Measurements from ENCODE around the gene ZNF549.
A peak's percentile ranks its signal among the peaks of the same experiment; 100 is the strongest.

The ZNF549 gene

DNA sequence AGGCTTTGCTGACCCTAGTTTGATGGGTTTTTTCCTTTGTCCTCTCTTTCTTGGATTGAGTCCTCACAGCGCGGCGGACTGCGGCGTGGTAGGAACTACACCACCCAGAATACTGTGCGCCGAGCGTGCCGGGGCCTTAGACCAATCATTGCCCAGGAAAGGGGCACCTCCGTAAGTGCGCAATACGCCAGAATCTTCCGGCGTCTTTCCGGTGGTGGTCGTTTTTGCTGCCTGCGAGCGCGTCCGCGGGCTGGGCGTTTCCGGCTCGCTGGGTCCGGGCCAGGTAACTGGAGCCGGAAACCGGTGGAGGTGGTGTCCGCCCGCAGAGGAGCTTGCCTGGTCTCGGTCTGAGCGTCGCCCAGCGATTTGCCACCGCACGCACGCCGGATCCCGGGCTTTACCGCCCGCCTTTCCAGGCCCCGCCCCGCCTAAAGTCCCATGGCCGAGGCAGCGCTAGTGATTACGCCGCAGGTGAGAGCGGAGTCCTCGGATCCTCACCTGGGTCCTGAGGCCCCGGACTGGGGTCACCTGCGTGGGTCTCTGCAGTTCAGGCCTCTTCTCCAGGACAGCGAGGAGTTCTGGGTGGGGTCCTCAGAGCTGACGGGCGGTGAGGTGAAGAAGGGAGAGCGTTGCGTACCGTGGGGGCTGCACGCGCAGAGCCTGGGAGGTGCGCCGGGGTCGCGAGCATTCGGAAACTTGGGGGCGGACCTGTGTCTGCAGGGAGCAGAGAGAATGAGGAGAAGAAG is at the start of gene ZNF549 (continued):
- TF ChIP-seq ZNF211 (tag by site-specific recombination; IDR thresholded peaks at IDR 0.05; ENCODE audit: low read depth) (no peak), ZNF558 (tag by site-specific recombination; IDR thresholded peaks at IDR 0.05) (no peak), HOXC10 (CRISPR knock-in tag; IDR thresholded peaks at IDR 0.05) (no peak), HOXA7 (CRISPR knock-in tag; IDR thresholded peaks at IDR 0.05; ENCODE audit: borderline replicate concordance) (no peak), ZNF600 (tag by site-specific recombination; IDR thresholded peaks at IDR 0.05) (0 out of 2 replicates have a peak, but pooled peaks have one; percentile 36), ZBTB7A (tag by site-specific recombination; IDR thresholded peaks at IDR 0.05; ENCODE audit: low read depth) (no peak), ZNF548 (tag by site-specific recombination; IDR thresholded peaks at IDR 0.05) (no peak), ZSCAN4 (tag by site-specific recombination; IDR thresholded peaks at IDR 0.05) (no peak; the same call in 1 of the 2 replicates), ZBTB1 (tag by site-specific recombination; IDR thresholded peaks at IDR 0.05) (no peak), ZNF366 (tag by site-specific recombination; conservative IDR thresholded peaks at IDR 0.05) (no peak), ZSCAN30 (tag by site-specific recombination; IDR thresholded peaks at IDR 0.05) (peak; percentile 58; the same call in 1 of the 2 replicates), ZNF48 (tag by site-specific recombination; IDR thresholded peaks at IDR 0.05) (no peak), ZNF248 (tag by site-specific recombination; IDR thresholded peaks at IDR 0.05) (no peak), ZNF24 (tag by site-specific recombination; IDR thresholded peaks at IDR 0.05) (no peak), ZNF626 (tag by site-specific recombination; IDR thresholded peaks at IDR 0.05) (no peak), ZNF391 (tag by site-specific recombination; IDR thresholded peaks at IDR 0.05; ENCODE audit: borderline replicate concordance, low read depth) (no peak)
- TF ChIP-seq, protein P1, sequence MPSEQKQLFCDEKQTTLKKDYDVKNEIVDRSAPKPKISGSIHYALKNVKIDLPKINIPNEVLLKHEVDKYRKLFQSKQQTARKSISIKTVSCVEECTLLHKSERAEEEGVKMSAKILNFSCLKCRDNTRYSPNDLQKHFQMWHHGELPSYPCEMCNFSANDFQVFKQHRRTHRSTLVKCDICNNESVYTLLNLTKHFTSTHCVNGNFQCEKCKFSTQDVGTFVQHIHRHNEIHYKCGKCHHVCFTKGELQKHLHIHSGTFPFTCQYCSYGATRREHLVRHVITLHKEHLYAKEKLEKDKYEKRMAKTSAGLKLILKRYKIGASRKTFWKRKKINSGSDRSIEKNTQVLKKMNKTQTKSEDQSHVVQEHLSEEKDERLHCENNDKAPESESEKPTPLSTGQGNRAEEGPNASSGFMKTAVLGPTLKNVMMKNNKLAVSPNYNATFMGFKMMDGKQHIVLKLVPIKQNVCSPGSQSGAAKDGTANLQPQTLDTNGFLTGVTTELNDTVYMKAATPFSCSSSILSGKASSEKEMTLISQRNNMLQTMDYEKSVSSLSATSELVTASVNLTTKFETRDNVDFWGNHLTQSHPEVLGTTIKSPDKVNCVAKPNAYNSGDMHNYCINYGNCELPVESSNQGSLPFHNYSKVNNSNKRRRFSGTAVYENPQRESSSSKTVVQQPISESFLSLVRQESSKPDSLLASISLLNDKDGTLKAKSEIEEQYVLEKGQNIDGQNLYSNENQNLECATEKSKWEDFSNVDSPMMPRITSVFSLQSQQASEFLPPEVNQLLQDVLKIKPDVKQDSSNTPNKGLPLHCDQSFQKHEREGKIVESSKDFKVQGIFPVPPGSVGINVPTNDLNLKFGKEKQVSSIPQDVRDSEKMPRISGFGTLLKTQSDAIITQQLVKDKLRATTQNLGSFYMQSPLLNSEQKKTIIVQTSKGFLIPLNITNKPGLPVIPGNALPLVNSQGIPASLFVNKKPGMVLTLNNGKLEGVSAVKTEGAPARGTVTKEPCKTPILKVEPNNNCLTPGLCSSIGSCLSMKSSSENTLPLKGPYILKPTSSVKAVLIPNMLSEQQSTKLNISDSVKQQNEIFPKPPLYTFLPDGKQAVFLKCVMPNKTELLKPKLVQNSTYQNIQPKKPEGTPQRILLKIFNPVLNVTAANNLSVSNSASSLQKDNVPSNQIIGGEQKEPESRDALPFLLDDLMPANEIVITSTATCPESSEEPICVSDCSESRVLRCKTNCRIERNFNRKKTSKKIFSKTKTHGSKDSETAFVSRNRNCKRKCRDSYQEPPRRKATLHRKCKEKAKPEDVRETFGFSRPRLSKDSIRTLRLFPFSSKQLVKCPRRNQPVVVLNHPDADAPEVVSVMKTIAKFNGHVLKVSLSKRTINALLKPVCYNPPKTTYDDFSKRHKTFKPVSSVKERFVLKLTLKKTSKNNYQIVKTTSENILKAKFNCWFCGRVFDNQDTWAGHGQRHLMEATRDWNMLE (tag by site-specific recombination; conservative IDR thresholded peaks at IDR 0.05; ENCODE audit: low read depth), result peak; percentile 95
- TF ChIP-seq, protein P2, sequence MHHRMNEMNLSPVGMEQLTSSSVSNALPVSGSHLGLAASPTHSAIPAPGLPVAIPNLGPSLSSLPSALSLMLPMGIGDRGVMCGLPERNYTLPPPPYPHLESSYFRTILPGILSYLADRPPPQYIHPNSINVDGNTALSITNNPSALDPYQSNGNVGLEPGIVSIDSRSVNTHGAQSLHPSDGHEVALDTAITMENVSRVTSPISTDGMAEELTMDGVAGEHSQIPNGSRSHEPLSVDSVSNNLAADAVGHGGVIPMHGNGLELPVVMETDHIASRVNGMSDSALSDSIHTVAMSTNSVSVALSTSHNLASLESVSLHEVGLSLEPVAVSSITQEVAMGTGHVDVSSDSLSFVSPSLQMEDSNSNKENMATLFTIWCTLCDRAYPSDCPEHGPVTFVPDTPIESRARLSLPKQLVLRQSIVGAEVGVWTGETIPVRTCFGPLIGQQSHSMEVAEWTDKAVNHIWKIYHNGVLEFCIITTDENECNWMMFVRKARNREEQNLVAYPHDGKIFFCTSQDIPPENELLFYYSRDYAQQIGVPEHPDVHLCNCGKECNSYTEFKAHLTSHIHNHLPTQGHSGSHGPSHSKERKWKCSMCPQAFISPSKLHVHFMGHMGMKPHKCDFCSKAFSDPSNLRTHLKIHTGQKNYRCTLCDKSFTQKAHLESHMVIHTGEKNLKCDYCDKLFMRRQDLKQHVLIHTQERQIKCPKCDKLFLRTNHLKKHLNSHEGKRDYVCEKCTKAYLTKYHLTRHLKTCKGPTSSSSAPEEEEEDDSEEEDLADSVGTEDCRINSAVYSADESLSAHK (tag by site-specific recombination; IDR thresholded peaks at IDR 0.05), result no peak
- TF ChIP-seq, protein P3, sequence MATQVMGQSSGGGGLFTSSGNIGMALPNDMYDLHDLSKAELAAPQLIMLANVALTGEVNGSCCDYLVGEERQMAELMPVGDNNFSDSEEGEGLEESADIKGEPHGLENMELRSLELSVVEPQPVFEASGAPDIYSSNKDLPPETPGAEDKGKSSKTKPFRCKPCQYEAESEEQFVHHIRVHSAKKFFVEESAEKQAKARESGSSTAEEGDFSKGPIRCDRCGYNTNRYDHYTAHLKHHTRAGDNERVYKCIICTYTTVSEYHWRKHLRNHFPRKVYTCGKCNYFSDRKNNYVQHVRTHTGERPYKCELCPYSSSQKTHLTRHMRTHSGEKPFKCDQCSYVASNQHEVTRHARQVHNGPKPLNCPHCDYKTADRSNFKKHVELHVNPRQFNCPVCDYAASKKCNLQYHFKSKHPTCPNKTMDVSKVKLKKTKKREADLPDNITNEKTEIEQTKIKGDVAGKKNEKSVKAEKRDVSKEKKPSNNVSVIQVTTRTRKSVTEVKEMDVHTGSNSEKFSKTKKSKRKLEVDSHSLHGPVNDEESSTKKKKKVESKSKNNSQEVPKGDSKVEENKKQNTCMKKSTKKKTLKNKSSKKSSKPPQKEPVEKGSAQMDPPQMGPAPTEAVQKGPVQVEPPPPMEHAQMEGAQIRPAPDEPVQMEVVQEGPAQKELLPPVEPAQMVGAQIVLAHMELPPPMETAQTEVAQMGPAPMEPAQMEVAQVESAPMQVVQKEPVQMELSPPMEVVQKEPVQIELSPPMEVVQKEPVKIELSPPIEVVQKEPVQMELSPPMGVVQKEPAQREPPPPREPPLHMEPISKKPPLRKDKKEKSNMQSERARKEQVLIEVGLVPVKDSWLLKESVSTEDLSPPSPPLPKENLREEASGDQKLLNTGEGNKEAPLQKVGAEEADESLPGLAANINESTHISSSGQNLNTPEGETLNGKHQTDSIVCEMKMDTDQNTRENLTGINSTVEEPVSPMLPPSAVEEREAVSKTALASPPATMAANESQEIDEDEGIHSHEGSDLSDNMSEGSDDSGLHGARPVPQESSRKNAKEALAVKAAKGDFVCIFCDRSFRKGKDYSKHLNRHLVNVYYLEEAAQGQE (tag by site-specific recombination; IDR thresholded peaks at IDR 0.05), result no peak
- TF ChIP-seq, protein P4, sequence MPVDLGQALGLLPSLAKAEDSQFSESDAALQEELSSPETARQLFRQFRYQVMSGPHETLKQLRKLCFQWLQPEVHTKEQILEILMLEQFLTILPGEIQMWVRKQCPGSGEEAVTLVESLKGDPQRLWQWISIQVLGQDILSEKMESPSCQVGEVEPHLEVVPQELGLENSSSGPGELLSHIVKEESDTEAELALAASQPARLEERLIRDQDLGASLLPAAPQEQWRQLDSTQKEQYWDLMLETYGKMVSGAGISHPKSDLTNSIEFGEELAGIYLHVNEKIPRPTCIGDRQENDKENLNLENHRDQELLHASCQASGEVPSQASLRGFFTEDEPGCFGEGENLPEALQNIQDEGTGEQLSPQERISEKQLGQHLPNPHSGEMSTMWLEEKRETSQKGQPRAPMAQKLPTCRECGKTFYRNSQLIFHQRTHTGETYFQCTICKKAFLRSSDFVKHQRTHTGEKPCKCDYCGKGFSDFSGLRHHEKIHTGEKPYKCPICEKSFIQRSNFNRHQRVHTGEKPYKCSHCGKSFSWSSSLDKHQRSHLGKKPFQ (tag by site-specific recombination; IDR thresholded peaks at IDR 0.05), result no peak
- TF ChIP-seq, protein P5, sequence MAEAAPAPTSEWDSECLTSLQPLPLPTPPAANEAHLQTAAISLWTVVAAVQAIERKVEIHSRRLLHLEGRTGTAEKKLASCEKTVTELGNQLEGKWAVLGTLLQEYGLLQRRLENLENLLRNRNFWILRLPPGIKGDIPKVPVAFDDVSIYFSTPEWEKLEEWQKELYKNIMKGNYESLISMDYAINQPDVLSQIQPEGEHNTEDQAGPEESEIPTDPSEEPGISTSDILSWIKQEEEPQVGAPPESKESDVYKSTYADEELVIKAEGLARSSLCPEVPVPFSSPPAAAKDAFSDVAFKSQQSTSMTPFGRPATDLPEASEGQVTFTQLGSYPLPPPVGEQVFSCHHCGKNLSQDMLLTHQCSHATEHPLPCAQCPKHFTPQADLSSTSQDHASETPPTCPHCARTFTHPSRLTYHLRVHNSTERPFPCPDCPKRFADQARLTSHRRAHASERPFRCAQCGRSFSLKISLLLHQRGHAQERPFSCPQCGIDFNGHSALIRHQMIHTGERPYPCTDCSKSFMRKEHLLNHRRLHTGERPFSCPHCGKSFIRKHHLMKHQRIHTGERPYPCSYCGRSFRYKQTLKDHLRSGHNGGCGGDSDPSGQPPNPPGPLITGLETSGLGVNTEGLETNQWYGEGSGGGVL (tag by site-specific recombination; IDR thresholded peaks at IDR 0.05), result no peak
